Right lobe of liver (tissue), 6 donors: ENCODE results near the gene TMUB1. TPM values are rescaled to one million over a fixed set of nuclear protein-coding genes. Genes with fewer than 3 reads are reported as not detected.

Experiments
- ATAC-seq, 4 donors: fragments of 200-7000 bp; cut with Tn5 transposase; one replicate each; pipeline ENCODE4 v1.9.1; 2020; ENCODE audit warnings: mild to moderate bottlenecking in 4 of 4, moderate library complexity in 4 of 4
- DNase-seq, 3 donors: peaks; one replicate each; pipeline ENCODE4 v3.0.0-alpha.2; 2020
- H3K27ac ChIP-seq, 3 donors: fragments of 200-600 bp; one replicate each; pipeline ENCODE4 v1.8.0; 2022
- H3K27me3 ChIP-seq, 2 donors: fragments of 200-600 bp; one replicate each; pipeline ENCODE4 v1.8.0; 2022
- H3K36me3 ChIP-seq, 4 donors: fragments of 200-600 bp; sonication (generic) in 1 of 4; one replicate each; pipeline versions ENCODE4 v1.5.1 to v1.8.0; 2017 to 2022; ENCODE audit warnings: control low read depth in 1 of 4
- H3K4me1 ChIP-seq, 4 donors: fragments of 200-600 bp; sonication (generic) in 1 of 4; one replicate each; pipeline versions ENCODE4 v1.5.1 to v1.8.0; 2017 to 2022; ENCODE audit warnings: control low read depth in 1 of 4
- H3K4me3 ChIP-seq, 3 donors: fragments of 200-600 bp; one replicate each; pipeline ENCODE4 v1.8.0; 2022
- H3K9me3 ChIP-seq, 4 donors: fragments of 200-600 bp; sonication (generic) in 1 of 4; one replicate each; pipeline versions ENCODE4 v1.5.1 to v1.8.0; 2017 to 2022; ENCODE audit warnings: control low read depth in 1 of 4
- POLR2A ChIP-seq: fragments of 450-650 bp; IDR thresholded peaks from one replicate; pipeline ENCODE4 v1.6.1; 2017; ENCODE audit warnings: antibody characterized with exemption, mild to moderate bottlenecking
- WGBS: methylation state at CpG from one replicate; pipeline ENCODE4 v1.1.6; 2018; ENCODE audit warnings: low coverage, low lambda C conversion rate; ENCODE audit not compliant: insufficient coverage; ENCODE audit errors: missing lambda C conversion rate; 5-methylcytosine and 5-hydroxymethylcytosine counted together
- intact Hi-C, 2 donors: fragments of 100-400 bp; cut with DNase I; formaldehyde crosslinking; loops; one replicate each; pipeline versions ENCODE4 v1.11.2 to v1.14.1; 2022
- total RNA-seq, 6 experiments: library from RNA; depleted of rRNA in 2 of 6; stranded (reverse); fragments of >200 nt in 2 of 6; fragmentation: NEBNext Ultra II Directional in 3 of 6; extraction: Animal tissue kit (Norgen Biotek cat#: 25700) in 3 of 6; gene quantifications; one replicate each; pipeline versions ENCODE4 v1.1.0 to v1.2.4, GENCODE V29; 2016 to 2023
- TF ChIP-seq, protein P1 (sequence below), 4 donors: fragments of 200-600 bp in 3 of 4; fragments of 450-650 bp in 1 of 4; IDR thresholded peaks; one replicate each; pipeline versions ENCODE4 v1.5.1 to v1.8.0; 2016 to 2022; ENCODE audit warnings: antibody characterized with exemption in 4 of 4, mild to moderate bottlenecking in 2 of 4
- donor health status: DM: no; HTN: yes; CAD: no.
- donor health status: DM: no; HTN: no; CAD: no.
- donor health status: DM: no; HTN: no; CAD: no.
- donor health status: DM: no; HTN: yes; CAD: no.
- donor health status: DM: no; HTN: yes; CAD: no.

The TMUB1 gene
- total RNA-seq, 6 experiments from 2014 or later, result 27.7 to 63.1 (median 41.8) TPM

DNA sequence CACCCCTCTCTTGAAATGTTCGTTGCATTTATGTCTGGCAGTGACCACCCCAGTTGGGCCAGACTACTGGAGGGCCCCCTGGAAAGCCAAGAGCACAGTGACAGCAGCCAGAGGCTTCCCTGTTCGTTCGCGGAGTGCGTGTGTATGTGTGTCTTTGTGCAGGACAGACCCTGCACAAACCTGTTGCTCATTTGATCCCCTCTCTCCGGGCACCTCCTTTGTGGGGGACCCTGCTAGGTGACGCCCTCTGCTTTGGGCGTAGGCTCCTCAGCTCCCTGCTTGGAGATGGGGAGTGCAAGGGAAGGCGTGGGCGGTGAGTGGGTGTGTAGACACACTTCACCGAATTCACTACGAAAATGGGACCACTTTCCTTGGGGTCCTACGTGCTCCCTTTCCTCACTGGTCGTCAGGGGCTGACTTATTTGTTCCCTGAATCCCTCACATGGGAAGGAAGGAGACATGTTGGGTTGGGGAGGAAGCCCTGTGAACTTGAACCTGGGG, 41.7 kb upstream of the TMUB1 start:
- H3K36me3 ChIP-seq, result peaks cover 0 to 33% (median 11%) of the 10 kb centered on the region in 4 donors
- no peaks in the 10 kb centered on the region for H3K9me3 ChIP-seq
- H3K4me1 ChIP-seq, result no peaks in the 10 kb centered on the region
- intact Hi-C loops, result loop anchor here in 1 of 2 donors (10.0 kb wide), 1 partner anchor 50 kb away; no protein-coding TSS in a partner anchor
- 77% methylated on average over 7 of the region's 14 CpGs for WGBS
- H3K27me3 ChIP-seq, result no peaks in the 10 kb centered on the region
- ATAC-seq (no peak), DNase-seq (no peak)
- TF ChIP-seq, protein P1, sequence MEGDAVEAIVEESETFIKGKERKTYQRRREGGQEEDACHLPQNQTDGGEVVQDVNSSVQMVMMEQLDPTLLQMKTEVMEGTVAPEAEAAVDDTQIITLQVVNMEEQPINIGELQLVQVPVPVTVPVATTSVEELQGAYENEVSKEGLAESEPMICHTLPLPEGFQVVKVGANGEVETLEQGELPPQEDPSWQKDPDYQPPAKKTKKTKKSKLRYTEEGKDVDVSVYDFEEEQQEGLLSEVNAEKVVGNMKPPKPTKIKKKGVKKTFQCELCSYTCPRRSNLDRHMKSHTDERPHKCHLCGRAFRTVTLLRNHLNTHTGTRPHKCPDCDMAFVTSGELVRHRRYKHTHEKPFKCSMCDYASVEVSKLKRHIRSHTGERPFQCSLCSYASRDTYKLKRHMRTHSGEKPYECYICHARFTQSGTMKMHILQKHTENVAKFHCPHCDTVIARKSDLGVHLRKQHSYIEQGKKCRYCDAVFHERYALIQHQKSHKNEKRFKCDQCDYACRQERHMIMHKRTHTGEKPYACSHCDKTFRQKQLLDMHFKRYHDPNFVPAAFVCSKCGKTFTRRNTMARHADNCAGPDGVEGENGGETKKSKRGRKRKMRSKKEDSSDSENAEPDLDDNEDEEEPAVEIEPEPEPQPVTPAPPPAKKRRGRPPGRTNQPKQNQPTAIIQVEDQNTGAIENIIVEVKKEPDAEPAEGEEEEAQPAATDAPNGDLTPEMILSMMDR (IDR thresholded peaks at IDR 0.05), result no peak
- TF ChIP-seq POLR2A, result no peak
- H3K4me3 ChIP-seq, result no peak overlapping the region
- no peak overlapping the region for H3K27ac ChIP-seq

DNA sequence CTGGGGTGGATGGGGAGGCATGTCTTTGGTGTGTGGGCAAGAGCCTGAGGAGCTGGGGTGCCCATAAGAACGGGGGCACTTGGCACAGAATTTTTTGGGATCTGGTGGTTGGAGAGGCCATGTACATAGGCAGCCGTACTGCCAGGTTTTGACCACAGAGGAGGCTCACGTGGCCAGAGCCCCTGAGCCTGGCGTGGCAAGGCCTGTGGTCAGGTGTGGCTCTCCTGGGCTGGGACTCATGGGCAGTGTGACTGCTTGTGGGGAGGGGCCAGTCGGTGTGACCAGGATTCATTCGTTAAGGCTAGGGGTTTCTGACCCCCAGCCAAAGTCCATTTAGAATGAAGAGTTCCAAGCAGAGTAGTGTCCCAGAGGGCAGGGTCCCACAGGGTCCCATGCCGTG, 41.2 kb upstream of the TMUB1 start:
- intact Hi-C loops, result loop anchor here in 1 of 2 donors (10.0 kb wide), 1 partner anchor 50 kb away; no protein-coding TSS in a partner anchor
- TF ChIP-seq, protein P1 (IDR thresholded peaks at IDR 0.05), result no peak
- TF ChIP-seq POLR2A, result no peak
- no peak for DNase-seq
- H3K36me3 ChIP-seq, result peaks cover 0 to 34% (median 12%) of the 10 kb centered on the region in 4 donors
- H3K9me3 ChIP-seq, result no peaks in the 10 kb centered on the region
- WGBS, result 100% methylated on average over 1 of the region's 7 CpGs
- no peaks in the 10 kb centered on the region for H3K27me3 ChIP-seq
- H3K4me1 ChIP-seq, result no peaks in the 10 kb centered on the region
- no peak overlapping the region for H3K27ac ChIP-seq
- ATAC-seq, result no peak
- no peak overlapping the region for H3K4me3 ChIP-seq

DNA sequence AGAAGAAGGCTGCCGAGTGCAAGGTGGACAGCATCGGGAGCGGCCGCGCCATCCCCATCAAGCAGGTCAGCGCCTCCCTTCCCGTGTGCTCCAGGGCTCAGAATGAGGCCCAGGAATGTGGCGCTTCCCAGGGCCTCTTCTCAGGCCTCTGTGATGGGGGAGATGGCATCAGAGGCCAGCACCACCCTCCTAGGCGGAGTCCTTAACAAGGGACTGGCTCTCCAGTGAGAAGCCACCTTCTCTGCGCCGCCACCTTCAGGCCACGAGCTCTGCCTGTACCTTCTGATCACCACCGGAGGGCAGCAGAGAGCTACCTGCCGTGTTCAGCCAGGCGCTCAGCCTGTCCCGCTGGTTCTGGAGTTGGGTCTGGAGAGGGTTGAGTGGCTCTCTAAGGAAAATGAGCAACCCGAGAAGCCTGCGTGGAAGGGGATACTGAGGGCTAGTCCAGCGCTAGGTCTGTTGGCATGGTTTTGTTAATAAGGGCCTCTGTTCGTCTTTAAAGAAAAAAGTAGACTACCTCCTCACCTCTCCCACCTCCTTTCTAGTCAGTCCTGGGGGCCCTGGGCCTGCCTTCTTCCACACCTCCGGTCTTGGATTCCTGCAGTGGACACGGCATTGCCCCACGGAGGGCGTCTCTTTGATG, 40.6 kb upstream of the TMUB1 start:
- ATAC-seq (peak; percentile 88 to 97 (median 94)), DNase-seq (peak; percentile 81 to 85 (median 82))
- Histone ChIP-seq H3K9me3 (no peaks in the 10 kb centered on the region), H3K4me3 (no peak overlapping the region), H3K36me3 (peaks cover 0 to 39% (median 11%) of the 10 kb centered on the region in 4 donors), H3K4me1 (no peaks in the 10 kb centered on the region), H3K27me3 (no peaks in the 10 kb centered on the region), H3K27ac (no peak overlapping the region)
- 28% methylated on average over 12 of the region's 24 CpGs for WGBS
- no peak for TF ChIP-seq POLR2A
- TF ChIP-seq, protein P1 (IDR thresholded peaks at IDR 0.05), result peak; percentile 88 to 99 (median 98)
- intact Hi-C loops, result loop anchor here in 1 of 2 donors (10.0 kb wide), 1 partner anchor 51 kb away; no protein-coding TSS in a partner anchor

DNA sequence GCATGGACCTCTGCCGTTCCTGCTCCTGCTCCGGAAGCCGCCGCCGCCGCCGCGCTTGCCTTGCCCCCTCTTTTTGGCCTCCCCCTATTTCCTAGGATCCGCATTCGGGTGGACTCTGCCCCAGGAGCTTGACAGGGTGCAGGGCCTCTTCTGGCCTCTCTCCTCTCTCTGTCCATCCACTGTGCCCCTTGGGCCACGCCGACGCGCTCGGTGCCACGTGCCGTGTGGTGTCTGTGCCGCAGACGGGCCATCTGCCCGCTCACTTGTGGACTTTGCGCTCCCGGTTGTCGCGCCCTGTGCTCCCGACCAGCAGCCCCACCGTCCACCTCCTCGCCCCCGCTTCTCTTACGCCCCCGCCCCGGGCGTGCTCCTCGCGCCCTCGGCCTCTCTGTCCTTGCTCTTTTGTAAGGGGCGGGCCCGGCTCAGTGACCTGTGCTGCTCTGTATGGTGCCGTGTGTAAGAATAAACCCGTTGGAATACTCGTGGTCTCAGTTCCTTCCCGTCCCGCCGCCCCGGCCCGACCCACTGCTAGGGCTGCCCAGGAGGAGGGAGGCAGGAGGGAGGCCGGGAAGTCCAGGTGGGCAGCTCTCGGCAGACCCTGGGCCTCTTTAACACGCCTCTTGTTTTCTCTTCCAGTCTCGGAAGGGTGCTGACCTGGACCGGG, 40.0 kb upstream of the TMUB1 start:
- ATAC-seq (peak in 2 of 4 donors; percentile 1 to 5), DNase-seq (no peak)
- intact Hi-C loops, result loop anchor here in 1 of 2 donors (10.0 kb wide), 1 partner anchor 52 kb away; no protein-coding TSS in a partner anchor
- peaks cover 0 to 40% (median 12%) of the 10 kb centered on the region in 4 donors for H3K36me3 ChIP-seq
- H3K9me3 ChIP-seq, result no peaks in the 10 kb centered on the region
- WGBS, result 92% methylated on average over 15 of the region's 50 CpGs
- no peak overlapping the region for H3K4me3 ChIP-seq
- H3K4me1 ChIP-seq, result no peaks in the 10 kb centered on the region
- H3K27ac ChIP-seq, result no peak overlapping the region
- TF ChIP-seq, protein P1 (IDR thresholded peaks at IDR 0.05), result no peak
- TF ChIP-seq POLR2A, result no peak
- H3K27me3 ChIP-seq, result no peaks in the 10 kb centered on the region
